Measurements from ENCODE around the gene USP35.

GRCh38 chr11:78200553-78200952, 11.8 kb downstream of the USP35 start:
- TF ChIP-seq FOXM1 (IDR thresholded peaks at IDR 0.05; ENCODE audit: low read depth) (no peak), CTCF (IDR thresholded peaks at IDR 0.05) (no peak), EZH2phosphoT487 (IDR thresholded peaks at IDR 0.05; ENCODE audit: borderline replicate concordance, low read depth) (no peak), CHD2 (IDR thresholded peaks at IDR 0.05; ENCODE audit: low read length, partially characterized antibody) (no peak), TEAD4 (IDR thresholded peaks at IDR 0.05; ENCODE audit: borderline replicate concordance, insufficient read depth) (no peak), REST (IDR thresholded peaks at IDR 0.05; ENCODE audit: low read depth, low read length) (no peak), YY1 (IDR thresholded peaks at IDR 0.05; ENCODE audit: low read depth) (no peak), POLR2AphosphoS5 (IDR thresholded peaks at IDR 0.05; ENCODE audit: low read depth, low read length) (no peak)

All from SK-N-SH (cell line).